SK-N-SH (cell line): Measurements from ENCODE around the gene NETO2. TPM values are rescaled to one million over a fixed set of nuclear protein-coding genes. Genes with fewer than 3 reads are reported as not detected.
"Not testable (repeated sequence)": the region's sequence is repeated elsewhere in the genome, so short reads cannot be mapped to it uniquely, and the experiment has no call there.

Experiments
- CTCF ChIA-PET: fragments of 300-600, 350-600 bp; formaldehyde crosslinking; extraction: SDS; loops from one replicate; lab custom pipeline; 2021; lab: Yijun Ruan, JAX
- POLR2A ChIA-PET: fragments of 350-600 bp; sonication (Branson Sonifier 250); formaldehyde crosslinking; extraction: SDS; loops from one replicate; lab custom pipeline; 2020; ENCODE audit warnings: antibody characterized with exemption, inconsistent platforms; lab: Yijun Ruan, JAX
- DNase-seq: peaks from one replicate; pipeline ENCODE4 v3.0.0; 2012
- H2AFZ ChIP-seq: fragments of 200-600 bp; sonication (generic); 2 replicates; pipeline ENCODE4 v1.8.1; 2016; ENCODE audit warnings: antibody characterized with exemption, mild to moderate bottlenecking, low read depth
- H3F3A ChIP-seq: fragments of 200-600 bp; sonication (generic); replicated peaks from 2 replicates; pipeline ENCODE3; 2016; ENCODE audit warnings: antibody characterized with exemption, mild to moderate bottlenecking; ENCODE audit not compliant: insufficient read depth
- H3K27ac ChIP-seq, 2 experiments: fragments of 200-500 bp in 1 of 2; fragments of 200-600 bp in 1 of 2; sonication (Bioruptor generic) in 1 of 2; sonication (generic), shearing (Covaris generic) in 1 of 2; 2 replicates each; pipeline versions ENCODE4 v1.5.1 to v1.6.1; 2014 to 2016; ENCODE audit warnings: low read depth in 2 of 2, inconsistent platforms in 1 of 2, low read length in 1 of 2, mild to moderate bottlenecking in 1 of 2, mixed read lengths in 1 of 2
- H3K27me3 ChIP-seq: fragments of 200-600 bp; sonication (generic), shearing (Covaris generic); 2 replicates; pipeline ENCODE4 v1.6.1; 2016; ENCODE audit warnings: mixed run types; ENCODE audit not compliant: insufficient read depth
- H3K36me3 ChIP-seq, 2 experiments: fragments of 200-500 bp in 1 of 2; fragments of 200-600 bp in 1 of 2; sonication (Bioruptor generic) in 1 of 2; sonication (generic) in 1 of 2; replicated peaks in 1 of 2; 2 replicates each; pipeline versions ENCODE3 to v1.5.1; 2014 to 2016; ENCODE audit warnings: low read length in 1 of 2, mild to moderate bottlenecking in 1 of 2; ENCODE audit not compliant: insufficient read depth in 2 of 2, control insufficient read depth in 1 of 2
- H3K4me1 ChIP-seq, 2 experiments: fragments of 200-500 bp in 1 of 2; fragments of 200-600 bp in 1 of 2; sonication (Bioruptor generic) in 1 of 2; sonication (generic), shearing (Covaris generic) in 1 of 2; 2 replicates each; pipeline versions ENCODE4 v1.5.1 to v1.6.1; 2014 to 2016; ENCODE audit warnings: low read depth in 1 of 2, low read length in 1 of 2, mixed run types in 1 of 2; ENCODE audit not compliant: insufficient read depth in 2 of 2, control insufficient read depth in 1 of 2
- H3K4me2 ChIP-seq: fragments of 200-600 bp; sonication (generic), shearing (Covaris generic); 2 replicates; pipeline ENCODE4 v1.6.1; 2017; ENCODE audit warnings: mixed run types
- H3K4me3 ChIP-seq, 2 experiments: fragments of 200-500 bp in 1 of 2; fragments of 200-600 bp in 1 of 2; sonication (Bioruptor generic) in 1 of 2; sonication (generic), shearing (Covaris generic) in 1 of 2; 2 replicates each; pipeline versions ENCODE4 v1.5.1 to v1.8.1; 2014 to 2016; ENCODE audit warnings: low read depth in 2 of 2, inconsistent platforms in 1 of 2, low read length in 1 of 2, mild to moderate bottlenecking in 1 of 2, mixed read lengths in 1 of 2, moderate library complexity in 1 of 2
- H3K79me2 ChIP-seq: fragments of 200-600 bp; sonication (generic); 2 replicates; pipeline ENCODE4 v1.8.1; 2017; ENCODE audit warnings: mild to moderate bottlenecking; ENCODE audit not compliant: insufficient read depth
- H3K9ac ChIP-seq: fragments of 200-600 bp; sonication (generic); 2 replicates; pipeline ENCODE4 v1.6.1; 2017; ENCODE audit warnings: mixed run types
- H3K9me2 ChIP-seq: fragments of 200-600 bp; sonication (generic); 2 replicates; pipeline ENCODE4 v1.6.1; 2017; ENCODE audit warnings: mixed run types
- H3K9me3 ChIP-seq: fragments of 200-600 bp; sonication (generic); 2 replicates; pipeline ENCODE4 v1.6.1; 2017; ENCODE audit warnings: mixed run types, mild to moderate bottlenecking, moderate library complexity
- H4K20me1 ChIP-seq: fragments of 200-600 bp; sonication (generic); 2 replicates; pipeline ENCODE4 v1.6.1; 2017; ENCODE audit warnings: mild to moderate bottlenecking, mixed run types; ENCODE audit not compliant: insufficient read depth
- CHD2 ChIP-seq: fragments of 150-350 bp; IDR thresholded peaks from 2 replicates; pipeline ENCODE4 v1.6.1; 2018; ENCODE audit warnings: low read length; ENCODE audit not compliant: partially characterized antibody
- EZH2phosphoT487 ChIP-seq: fragments of 200-600 bp; sonication (generic); IDR thresholded peaks from 2 replicates; pipeline ENCODE4 v1.6.1; 2017; ENCODE audit warnings: low read depth, mixed run types, mild to moderate bottlenecking, antibody characterized with exemption, moderate library complexity, borderline replicate concordance
- FOSL2 ChIP-seq: IDR thresholded peaks from 2 replicates; pipeline ENCODE4 v1.4.0; 2012; ENCODE audit warnings: low read depth, mild to moderate bottlenecking, moderate library complexity, borderline replicate concordance
- FOXJ3 ChIP-seq: sonication (generic); formaldehyde crosslinking; IDR thresholded peaks from 2 replicates; pipeline ENCODE4 v1.5.1; 2020; ENCODE audit warnings: mild to moderate bottlenecking, missing genetic modification reagents
- JUND ChIP-seq: IDR thresholded peaks from 2 replicates; pipeline ENCODE4 v1.4.0; 2012
- NFIC ChIP-seq: IDR thresholded peaks from 2 replicates; pipeline ENCODE4 v1.4.0; 2012; ENCODE audit warnings: borderline replicate concordance
- NRF1 ChIP-seq: IDR thresholded peaks from 2 replicates; pipeline ENCODE4 v1.6.1; 2012; ENCODE audit warnings: low read depth, mild to moderate bottlenecking, low read length
- RCOR1 ChIP-seq: fragments of 150-350 bp; IDR thresholded peaks from 2 replicates; pipeline ENCODE4 v1.6.1; 2017; ENCODE audit warnings: antibody characterized with exemption, low read length
- RFX5 ChIP-seq: IDR thresholded peaks from 2 replicates; pipeline ENCODE4 v1.6.1; 2012; ENCODE audit warnings: mild to moderate bottlenecking, improper control_type of control experiment, low read length
- TCF12 ChIP-seq: IDR thresholded peaks from 2 replicates; pipeline ENCODE4 v1.4.0; 2012
- TEAD4 ChIP-seq: IDR thresholded peaks from 2 replicates; pipeline ENCODE4 v1.4.0; 2012; ENCODE audit warnings: mild to moderate bottlenecking, borderline replicate concordance; ENCODE audit not compliant: insufficient read depth
- YY1 ChIP-seq: IDR thresholded peaks from 2 replicates; pipeline ENCODE4 v1.4.0; 2012; ENCODE audit warnings: low read depth, mild to moderate bottlenecking
- WGBS: methylation state at CpG from one replicate; pipeline ENCODE4 v1.1.6; 2017; ENCODE audit warnings: low lambda C conversion rate; 5-methylcytosine and 5-hydroxymethylcytosine counted together
- polyA plus RNA-seq, 3 experiments: library from polyadenylated mRNA; depleted of rRNA; stranded (reverse); fragments of >200 nt; gene quantifications; 2 replicates each; pipeline ENCODE4 v1.2.3, GENCODE V29; 2012
- TF ChIP-seq, protein P1 (sequence below): fragments of 150-350 bp; IDR thresholded peaks from 2 replicates; pipeline ENCODE4 v1.6.1; 2016; ENCODE audit warnings: mild to moderate bottlenecking, low read depth, low read length
- TF ChIP-seq, protein P2 (sequence below): IDR thresholded peaks from 2 replicates; pipeline ENCODE4 v1.4.0; 2012; ENCODE audit warnings: low read depth
- TF ChIP-seq, protein P3 (sequence below): fragments of 150-350 bp; IDR thresholded peaks from 2 replicates; pipeline ENCODE4 v1.6.1; 2017; ENCODE audit warnings: antibody characterized with exemption, low read length, low read depth, borderline replicate concordance
- TF ChIP-seq, protein P4 (sequence below): fragments of 200-600 bp; sonication (generic); IDR thresholded peaks from 2 replicates; pipeline ENCODE4 v1.6.1; 2017; ENCODE audit warnings: antibody characterized with exemption, mild to moderate bottlenecking, moderate library complexity
- TF ChIP-seq, protein P5 (sequence below): IDR thresholded peaks from 2 replicates; pipeline ENCODE4 v1.6.1; 2012; ENCODE audit warnings: mild to moderate bottlenecking, low read depth, low read length, moderate library complexity

Gene NETO2
- polyA plus RNA-seq, 1 of the 3 experiments (the other 2 are of a cell fraction) = 48.8 TPM

DNA sequence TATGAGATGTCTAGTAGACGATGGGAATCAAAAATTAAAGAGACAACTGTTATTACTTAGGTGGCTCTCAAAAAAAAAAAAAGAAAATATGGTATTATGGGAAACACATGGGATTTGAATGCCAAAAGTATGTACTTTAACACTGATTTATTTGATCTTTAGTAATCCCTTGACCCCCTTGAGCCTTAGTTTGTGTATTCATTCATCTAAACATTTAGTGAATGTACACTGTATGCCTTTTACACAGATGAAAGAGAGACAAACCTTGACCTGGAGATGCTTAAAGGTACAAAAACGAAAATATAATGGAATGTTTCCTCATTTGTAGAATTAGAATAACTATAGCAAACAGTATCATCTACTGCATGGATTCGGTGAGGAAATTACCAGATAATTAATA, 38.6 kb upstream of the NETO2 start:
- H3K36me3 ChIP-seq = no peaks in the 10 kb centered on the region
- no peaks in the 10 kb centered on the region for H3K9me2 ChIP-seq
- H3K9me3 ChIP-seq = no peaks in the 10 kb centered on the region
- no peak for DNase-seq
- ChIA-PET POLR2A (no interaction called here), CTCF (no interaction called here)
- no peak overlapping the region for H3K27ac ChIP-seq
- no peaks in the 10 kb centered on the region for H3F3A ChIP-seq
- TF ChIP-seq TEAD4 (no peak), TCF12 (no peak), FOXJ3 (CRISPR knock-in tag) (no peak), NRF1 (no peak), RFX5 (no peak), CHD2 (no peak), EZH2phosphoT487 (no peak), JUND (no peak), YY1 (no peak), RCOR1 (no peak), FOSL2 (no peak), NFIC (no peak)
- TF ChIP-seq, protein P1, sequence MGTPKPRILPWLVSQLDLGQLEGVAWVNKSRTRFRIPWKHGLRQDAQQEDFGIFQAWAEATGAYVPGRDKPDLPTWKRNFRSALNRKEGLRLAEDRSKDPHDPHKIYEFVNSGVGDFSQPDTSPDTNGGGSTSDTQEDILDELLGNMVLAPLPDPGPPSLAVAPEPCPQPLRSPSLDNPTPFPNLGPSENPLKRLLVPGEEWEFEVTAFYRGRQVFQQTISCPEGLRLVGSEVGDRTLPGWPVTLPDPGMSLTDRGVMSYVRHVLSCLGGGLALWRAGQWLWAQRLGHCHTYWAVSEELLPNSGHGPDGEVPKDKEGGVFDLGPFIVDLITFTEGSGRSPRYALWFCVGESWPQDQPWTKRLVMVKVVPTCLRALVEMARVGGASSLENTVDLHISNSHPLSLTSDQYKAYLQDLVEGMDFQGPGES = no peak
- TF ChIP-seq, protein P2, sequence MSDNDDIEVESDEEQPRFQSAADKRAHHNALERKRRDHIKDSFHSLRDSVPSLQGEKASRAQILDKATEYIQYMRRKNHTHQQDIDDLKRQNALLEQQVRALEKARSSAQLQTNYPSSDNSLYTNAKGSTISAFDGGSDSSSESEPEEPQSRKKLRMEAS = no peak
- TF ChIP-seq, protein P3, sequence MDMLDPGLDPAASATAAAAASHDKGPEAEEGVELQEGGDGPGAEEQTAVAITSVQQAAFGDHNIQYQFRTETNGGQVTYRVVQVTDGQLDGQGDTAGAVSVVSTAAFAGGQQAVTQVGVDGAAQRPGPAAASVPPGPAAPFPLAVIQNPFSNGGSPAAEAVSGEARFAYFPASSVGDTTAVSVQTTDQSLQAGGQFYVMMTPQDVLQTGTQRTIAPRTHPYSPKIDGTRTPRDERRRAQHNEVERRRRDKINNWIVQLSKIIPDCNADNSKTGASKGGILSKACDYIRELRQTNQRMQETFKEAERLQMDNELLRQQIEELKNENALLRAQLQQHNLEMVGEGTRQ = no peak
- TF ChIP-seq, protein P4, sequence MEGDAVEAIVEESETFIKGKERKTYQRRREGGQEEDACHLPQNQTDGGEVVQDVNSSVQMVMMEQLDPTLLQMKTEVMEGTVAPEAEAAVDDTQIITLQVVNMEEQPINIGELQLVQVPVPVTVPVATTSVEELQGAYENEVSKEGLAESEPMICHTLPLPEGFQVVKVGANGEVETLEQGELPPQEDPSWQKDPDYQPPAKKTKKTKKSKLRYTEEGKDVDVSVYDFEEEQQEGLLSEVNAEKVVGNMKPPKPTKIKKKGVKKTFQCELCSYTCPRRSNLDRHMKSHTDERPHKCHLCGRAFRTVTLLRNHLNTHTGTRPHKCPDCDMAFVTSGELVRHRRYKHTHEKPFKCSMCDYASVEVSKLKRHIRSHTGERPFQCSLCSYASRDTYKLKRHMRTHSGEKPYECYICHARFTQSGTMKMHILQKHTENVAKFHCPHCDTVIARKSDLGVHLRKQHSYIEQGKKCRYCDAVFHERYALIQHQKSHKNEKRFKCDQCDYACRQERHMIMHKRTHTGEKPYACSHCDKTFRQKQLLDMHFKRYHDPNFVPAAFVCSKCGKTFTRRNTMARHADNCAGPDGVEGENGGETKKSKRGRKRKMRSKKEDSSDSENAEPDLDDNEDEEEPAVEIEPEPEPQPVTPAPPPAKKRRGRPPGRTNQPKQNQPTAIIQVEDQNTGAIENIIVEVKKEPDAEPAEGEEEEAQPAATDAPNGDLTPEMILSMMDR = no peak
- TF ChIP-seq, protein P5, sequence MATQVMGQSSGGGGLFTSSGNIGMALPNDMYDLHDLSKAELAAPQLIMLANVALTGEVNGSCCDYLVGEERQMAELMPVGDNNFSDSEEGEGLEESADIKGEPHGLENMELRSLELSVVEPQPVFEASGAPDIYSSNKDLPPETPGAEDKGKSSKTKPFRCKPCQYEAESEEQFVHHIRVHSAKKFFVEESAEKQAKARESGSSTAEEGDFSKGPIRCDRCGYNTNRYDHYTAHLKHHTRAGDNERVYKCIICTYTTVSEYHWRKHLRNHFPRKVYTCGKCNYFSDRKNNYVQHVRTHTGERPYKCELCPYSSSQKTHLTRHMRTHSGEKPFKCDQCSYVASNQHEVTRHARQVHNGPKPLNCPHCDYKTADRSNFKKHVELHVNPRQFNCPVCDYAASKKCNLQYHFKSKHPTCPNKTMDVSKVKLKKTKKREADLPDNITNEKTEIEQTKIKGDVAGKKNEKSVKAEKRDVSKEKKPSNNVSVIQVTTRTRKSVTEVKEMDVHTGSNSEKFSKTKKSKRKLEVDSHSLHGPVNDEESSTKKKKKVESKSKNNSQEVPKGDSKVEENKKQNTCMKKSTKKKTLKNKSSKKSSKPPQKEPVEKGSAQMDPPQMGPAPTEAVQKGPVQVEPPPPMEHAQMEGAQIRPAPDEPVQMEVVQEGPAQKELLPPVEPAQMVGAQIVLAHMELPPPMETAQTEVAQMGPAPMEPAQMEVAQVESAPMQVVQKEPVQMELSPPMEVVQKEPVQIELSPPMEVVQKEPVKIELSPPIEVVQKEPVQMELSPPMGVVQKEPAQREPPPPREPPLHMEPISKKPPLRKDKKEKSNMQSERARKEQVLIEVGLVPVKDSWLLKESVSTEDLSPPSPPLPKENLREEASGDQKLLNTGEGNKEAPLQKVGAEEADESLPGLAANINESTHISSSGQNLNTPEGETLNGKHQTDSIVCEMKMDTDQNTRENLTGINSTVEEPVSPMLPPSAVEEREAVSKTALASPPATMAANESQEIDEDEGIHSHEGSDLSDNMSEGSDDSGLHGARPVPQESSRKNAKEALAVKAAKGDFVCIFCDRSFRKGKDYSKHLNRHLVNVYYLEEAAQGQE = no peak
- no peaks in the 10 kb centered on the region for H3K27me3 ChIP-seq
- no peak overlapping the region for H3K4me2 ChIP-seq
- H3K9ac ChIP-seq = no peak overlapping the region
- H3K79me2 ChIP-seq = no peaks in the 10 kb centered on the region
- H4K20me1 ChIP-seq = no peaks in the 10 kb centered on the region
- H3K4me1 ChIP-seq = no peaks in the 10 kb centered on the region
- no peak overlapping the region for H2AFZ ChIP-seq
- H3K4me3 ChIP-seq = no peak overlapping the region
- 80% methylated on average over 3 of the region's 3 CpGs for WGBS

DNA sequence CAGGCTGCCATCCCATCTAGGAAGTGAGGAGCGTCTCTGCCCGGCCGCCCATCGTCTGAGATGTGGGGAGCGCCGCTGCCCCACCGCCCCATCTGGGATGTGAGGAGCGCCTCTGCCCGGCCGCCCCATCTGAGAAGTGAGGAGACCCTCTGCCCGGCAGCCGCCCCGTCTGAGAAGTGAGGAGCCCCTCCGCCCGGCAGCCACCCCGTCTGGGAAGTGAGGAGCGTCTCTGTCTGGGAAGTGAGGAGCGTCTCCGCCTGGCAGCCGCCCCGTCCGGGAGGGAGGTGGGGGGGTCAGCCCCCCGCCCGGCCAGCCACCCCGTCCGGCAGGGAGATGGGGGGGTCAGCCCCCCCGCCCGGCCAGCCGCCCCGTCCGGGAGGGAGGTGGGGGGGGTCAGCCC, 37.3 kb upstream of the NETO2 start:
- H3K79me2 ChIP-seq, H3K27me3 ChIP-seq, H2AFZ ChIP-seq, H3K9me3 ChIP-seq, POLR2A ChIA-PET, H3K4me3 ChIP-seq, DNase-seq, H3F3A ChIP-seq, H3K9ac ChIP-seq, H3K4me2 ChIP-seq, H3K9me2 ChIP-seq, H3K36me3 ChIP-seq, H4K20me1 ChIP-seq, H3K27ac ChIP-seq, CTCF ChIA-PET, H3K4me1 ChIP-seq: not testable (repeated sequence)
- WGBS = no CpG with 5 or more reads among the region's 31 CpGs
